Measurements from ENCODE around the gene ZNF774.

DNA sequence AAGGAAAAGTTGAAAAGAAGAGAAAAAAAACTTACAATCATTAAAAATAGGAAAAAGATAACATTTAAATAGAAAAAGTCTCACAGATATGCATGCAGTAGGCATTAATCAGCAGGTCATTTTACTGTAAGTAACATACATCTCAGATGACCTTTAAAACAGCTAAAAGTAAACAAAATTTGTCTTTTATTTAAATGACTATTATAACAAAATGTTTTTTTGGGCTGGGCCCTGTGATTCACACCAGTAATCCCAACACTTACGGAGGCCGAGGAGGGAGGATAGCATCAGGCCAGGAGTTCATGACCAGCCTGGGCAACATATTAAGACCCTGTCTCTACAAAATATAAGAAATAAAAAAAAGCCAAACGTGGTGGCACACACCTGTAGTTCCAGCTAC lies 50.7 kb downstream of the ZNF774 start:
- no peak for TF ChIP-seq CTCF (IDR thresholded peaks at IDR 0.05; ENCODE audit: low read length)
- TF ChIP-seq EZH2 (IDR thresholded peaks at IDR 0.05; ENCODE audit: borderline replicate concordance, low read length): no peak
